Activated CD8-positive, alpha-beta memory T cell treated with anti-CD3 and anti-CD28 coated beads, Interleukin-2, amount 50 U/mL, for 24 hours (primary cell): Measurements from ENCODE around the gene ZNF708.
"Not testable (repeated sequence)": the region's sequence is repeated elsewhere in the genome, so short reads cannot be mapped to it uniquely, and the experiment has no call there.

Source experiments
- DNase-seq: peaks from one replicate; pipeline ENCODE4 v3.0.0-alpha.2; 2020; ENCODE audit errors: extremely low read depth

Gene ZNF708

DNA sequence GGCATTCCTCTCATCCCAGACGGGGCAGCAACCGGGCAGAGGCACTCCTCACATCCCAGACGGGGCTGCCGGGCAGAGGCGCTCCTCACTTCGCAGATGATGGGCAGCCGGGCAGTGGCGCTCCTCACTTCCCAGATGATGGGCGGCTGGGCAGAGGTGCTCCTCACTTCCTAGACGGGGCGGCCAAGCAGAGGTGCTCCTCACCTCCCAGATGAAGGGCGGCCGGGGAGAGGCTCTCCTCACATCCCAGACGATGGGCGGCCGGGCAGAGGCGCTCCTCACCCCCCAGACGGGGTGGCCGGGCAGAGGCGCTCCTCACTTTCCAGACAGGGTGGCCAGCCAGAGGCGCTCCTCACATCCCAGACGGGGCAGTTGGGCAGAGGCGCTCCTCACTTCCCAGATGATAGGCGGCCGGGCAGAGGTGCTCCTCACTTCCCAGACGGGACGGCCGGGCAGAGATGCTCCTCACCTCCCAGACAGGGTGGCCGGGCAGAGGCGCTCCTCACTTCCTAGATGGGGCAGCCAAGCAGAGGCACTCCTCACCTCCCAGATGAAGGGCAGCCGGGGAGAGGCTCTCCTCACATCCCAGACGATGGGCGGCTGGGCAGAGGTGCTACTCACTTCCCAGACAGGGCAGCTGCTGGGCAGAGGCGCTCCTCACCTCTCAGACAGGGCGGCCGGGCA lies 68.9 kb downstream of the ZNF708 start:
- no peak for DNase-seq

DNA sequence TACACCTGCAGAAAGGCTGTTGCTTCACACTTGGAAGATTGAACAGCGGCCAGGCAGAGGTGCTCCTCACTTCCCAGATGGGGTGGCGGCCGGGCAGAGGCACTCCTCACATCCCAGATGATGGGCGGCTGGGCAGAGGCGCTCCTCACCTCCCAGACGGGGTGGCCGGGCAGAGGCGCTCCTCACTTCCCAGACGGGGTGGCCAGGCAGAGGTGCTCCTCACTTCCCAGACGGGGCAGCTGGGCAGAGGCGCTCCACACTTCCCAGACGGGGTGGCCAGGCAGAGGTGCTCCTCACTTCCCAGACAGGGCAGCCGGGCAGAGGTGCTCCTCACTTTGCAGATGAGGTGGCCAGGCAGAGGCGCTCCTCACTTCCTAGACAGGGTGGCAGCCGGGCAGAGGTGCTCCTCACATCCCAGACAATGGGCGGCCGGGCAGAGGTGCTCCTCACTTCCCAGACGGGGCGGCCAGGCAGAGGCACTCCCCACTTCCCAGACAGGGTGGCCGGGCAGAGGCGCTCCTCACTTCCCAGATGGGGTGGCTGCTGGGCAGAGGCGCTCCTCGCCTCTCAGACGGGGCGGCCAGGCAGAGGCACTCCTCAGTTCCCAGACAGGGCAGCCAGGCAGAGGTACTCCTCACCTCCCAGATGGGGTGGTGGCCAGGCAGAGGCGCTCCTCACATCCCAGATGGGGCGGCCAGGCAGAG lies 69.6 kb downstream of the ZNF708 start:
- DNase-seq = not testable (repeated sequence)

DNA sequence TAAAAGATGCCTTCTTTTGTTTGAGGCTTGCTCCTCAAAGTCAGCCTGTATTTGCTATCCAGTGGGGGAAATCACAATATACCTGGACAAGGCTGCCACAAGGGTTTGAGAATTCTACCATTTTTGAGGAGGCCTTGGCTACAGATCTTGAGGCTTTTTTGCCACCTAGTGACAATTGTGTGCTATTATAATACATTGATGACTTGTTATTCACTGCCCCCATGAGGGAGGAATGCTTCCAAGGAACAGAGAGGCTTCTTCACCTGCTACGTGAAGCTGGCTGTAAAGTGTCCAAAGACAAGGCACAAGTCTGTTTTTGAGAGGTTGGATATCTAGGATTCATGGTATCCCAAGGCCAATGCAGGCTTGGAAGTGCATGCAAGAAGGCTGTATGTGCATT lies 72.5 kb downstream of the ZNF708 start:
- DNase-seq = no peak
